HCT116 (cell line): Measurements from ENCODE around the gene ZNF287.

ENCODE experiments used
- ATF3 ChIP-seq: IDR thresholded peaks from 2 replicates; pipeline ENCODE4 v1.6.1; 2012
- CEBPB ChIP-seq: IDR thresholded peaks from 2 replicates; pipeline ENCODE4 v1.6.1; 2012; ENCODE audit warnings: low read depth
- CTCF ChIP-seq, 3 experiments: fragments of 200-600 bp in 1 of 3; sonication (generic) in 1 of 3; IDR thresholded peaks in 2 of 3; conservative IDR thresholded peaks in 1 of 3; 2 replicates each; pipeline ENCODE4 v1.5.1; 2012 to 2017; ENCODE audit warnings: low read depth in 2 of 3, low read length in 2 of 3, antibody characterized with exemption in 1 of 3, borderline replicate concordance in 1 of 3, control low read depth in 1 of 3, mild to moderate bottlenecking in 1 of 3, mixed read lengths in 1 of 3, mixed run types in 1 of 3, moderate library complexity in 1 of 3; ENCODE audit not compliant: insufficient read depth in 1 of 3
- ELF1 ChIP-seq: IDR thresholded peaks from 2 replicates; pipeline ENCODE4 v1.6.1; 2012; ENCODE audit warnings: low read depth, borderline replicate concordance
- EZH2 ChIP-seq: fragments of 200-600 bp; sonication (generic); IDR thresholded peaks from 2 replicates; pipeline ENCODE4 v1.6.1; 2017; ENCODE audit warnings: antibody characterized with exemption, mixed run types
- POLR2A ChIP-seq: IDR thresholded peaks from 2 replicates; pipeline ENCODE4 v1.7.0; 2011; ENCODE audit warnings: borderline replicate concordance; ENCODE audit not compliant: insufficient read depth, insufficient read length; ENCODE audit errors: extremely low read depth
- POLR2AphosphoS5 ChIP-seq: IDR thresholded peaks from 2 replicates; pipeline ENCODE4 v1.6.1; 2011; ENCODE audit warnings: mild to moderate bottlenecking, low read depth, low read length, moderate library complexity
- RAD21 ChIP-seq: IDR thresholded peaks from 2 replicates; pipeline ENCODE4 v1.6.1; 2012; ENCODE audit warnings: low read depth, mild to moderate bottlenecking
- REST ChIP-seq: IDR thresholded peaks from 2 replicates; pipeline ENCODE4 v1.6.1; 2012; ENCODE audit warnings: low read depth
- YY1 ChIP-seq: IDR thresholded peaks from 2 replicates; pipeline ENCODE4 v1.6.1; 2011; ENCODE audit warnings: low read length, low read depth, moderate library complexity, mild to moderate bottlenecking; ENCODE audit not compliant: insufficient replicate concordance; ENCODE audit errors: extremely low read depth
- ZNF274 ChIP-seq: fragments of 200-500 bp; sonication (Bioruptor generic); IDR thresholded peaks from 2 replicates; pipeline ENCODE4 v1.6.1; 2014; ENCODE audit warnings: mild to moderate bottlenecking, low read depth, low read length, inconsistent platforms

- TF ChIP-seq CTCF (IDR thresholded peaks at IDR 0.05 in 2 of 3, conservative IDR thresholded peaks at IDR 0.05 in 1 of 3; ENCODE audit: borderline replicate concordance in 1 of 3, insufficient read depth in 1 of 3, low read depth in 2 of 3, low read length in 2 of 3) (no peak), ELF1 (no peak), EZH2 (no peak), YY1 (no peak), ZNF274 (no peak), REST (no peak), POLR2AphosphoS5 (no peak), ATF3 (no peak), RAD21 (no peak), POLR2A (no peak), CEBPB (no peak)
These were observed at the start of gene ZNF287 for GRCh38 chr17:16568541-16569357.
